ENCODE data around the gene KIF13A.
"Not testable (repeated sequence)": the region's sequence is repeated elsewhere in the genome, so short reads cannot be mapped to it uniquely, and the experiment has no call there.

KIF13A gene

DNA sequence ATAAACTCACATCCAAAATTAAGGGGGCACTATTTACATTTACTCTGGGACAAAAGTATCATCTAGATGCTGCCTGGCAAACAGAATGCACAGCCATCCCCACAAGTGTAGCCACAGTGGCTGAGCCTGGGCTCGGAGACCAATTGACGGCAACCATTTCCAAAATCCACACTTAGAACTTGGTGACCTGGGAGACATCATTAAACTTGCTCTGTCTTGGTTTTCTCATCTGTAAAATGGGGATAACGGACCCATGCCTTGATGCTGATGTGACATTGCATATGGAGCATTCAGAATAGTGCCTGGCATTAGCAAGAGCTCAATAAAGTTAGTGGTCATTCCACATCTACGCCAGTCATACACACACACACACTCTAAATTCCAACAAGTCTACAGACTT is 140.7 kb downstream of the KIF13A start:
- WGBS (ENCODE audit: extremely low coverage, insufficient coverage, low lambda C conversion rate) = no CpG with 5 or more reads among the region's 4 CpGs
- no peak overlapping the region for H4K8ac ChIP-seq (ENCODE audit: low read depth, low read length)
- H3K27ac ChIP-seq (ENCODE audit: low read depth, low read length) = no peak overlapping the region
- no peak overlapping the region for H3K4me2 ChIP-seq (ENCODE audit: low read length)
- no peak overlapping the region for H3K4me3 ChIP-seq (ENCODE audit: low read length)
- H3K79me2 ChIP-seq (ENCODE audit: control insufficient read depth, insufficient read depth, low read length) = no peaks in the 10 kb centered on the region
- no peak overlapping the region for H4K5ac ChIP-seq (ENCODE audit: low read length)
- no peak overlapping the region for H3K9ac ChIP-seq (ENCODE audit: low read length)
- H3K27me3 ChIP-seq (ENCODE audit: insufficient read depth, low read length, poor library complexity) = no peaks in the 10 kb centered on the region
- no peaks in the 10 kb centered on the region for H3K79me1 ChIP-seq (ENCODE audit: low read length)
- no peak overlapping the region for H3K4ac ChIP-seq (ENCODE audit: low read depth, low read length)
- peaks cover 1% of the 10 kb centered on the region for H3K36me3 ChIP-seq (ENCODE audit: control insufficient read depth, insufficient read depth, low read length)
- no peak for DNase-seq
- no peak overlapping the region for H3K56ac ChIP-seq (ENCODE audit: low read length)
- no peak overlapping the region for H2BK120ac ChIP-seq (ENCODE audit: low read depth, low read length)
- H2AK5ac ChIP-seq (ENCODE audit: low read length) = no peak overlapping the region
- no peak overlapping the region for H2BK15ac ChIP-seq (replicated peaks; ENCODE audit: low read depth)
- H3K18ac ChIP-seq (ENCODE audit: low read length) = no peak overlapping the region
- H3K4me1 ChIP-seq (ENCODE audit: control insufficient read depth, low read depth, low read length) = no peaks in the 10 kb centered on the region
- H3K23ac ChIP-seq (ENCODE audit: low read length) = no peak overlapping the region
- no peak overlapping the region for H2BK5ac ChIP-seq (ENCODE audit: low read length)

DNA sequence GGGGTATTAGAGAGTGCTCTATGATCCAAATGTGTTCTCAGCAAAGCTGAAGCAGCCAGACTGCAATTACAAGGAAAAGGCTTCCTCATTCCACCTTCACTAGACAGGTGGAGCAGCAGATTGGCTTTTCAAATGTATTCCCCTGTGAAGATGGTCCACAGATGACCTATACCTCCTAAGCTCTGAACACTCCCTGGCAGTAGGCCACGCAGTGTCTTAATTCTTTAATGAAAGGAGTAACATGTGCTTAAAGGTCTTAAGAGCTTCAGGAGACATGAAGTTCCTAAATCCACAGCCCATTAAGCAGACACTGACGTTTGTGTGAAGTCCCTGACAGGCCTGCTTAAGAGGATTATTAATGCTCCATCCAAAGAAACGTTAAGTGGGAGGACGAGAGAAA is 141.8 kb downstream of the KIF13A start:
- Histone ChIP-seq H3K27ac (ENCODE audit: low read depth, low read length) (no peak overlapping the region), H3K4ac (ENCODE audit: low read depth, low read length) (no peak overlapping the region), H3K56ac (ENCODE audit: low read length) (no peak overlapping the region)

DNA sequence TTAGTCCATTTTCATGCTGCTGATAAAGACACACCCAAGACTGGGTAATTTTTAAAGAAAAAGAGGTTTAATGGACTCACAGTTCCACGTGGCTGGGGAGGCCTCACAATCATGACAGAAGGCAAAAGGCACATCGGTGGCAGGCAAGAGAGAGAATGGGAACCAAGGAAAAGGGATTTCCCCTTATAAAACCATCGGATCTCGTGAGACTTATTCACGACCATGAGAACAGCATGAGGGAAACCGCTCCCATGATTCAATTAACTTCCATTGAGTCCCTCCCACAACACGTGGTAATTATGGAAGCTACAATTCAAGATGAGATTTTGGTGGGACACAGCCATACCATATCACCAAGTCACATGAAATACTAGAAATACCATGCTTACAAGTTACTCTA is 142.5 kb downstream of the KIF13A start:
- H3K9ac ChIP-seq (ENCODE audit: low read length); H3K18ac ChIP-seq (ENCODE audit: low read length); H3K27me3 ChIP-seq (ENCODE audit: insufficient read depth, low read length, poor library complexity); H3K79me2 ChIP-seq (ENCODE audit: control insufficient read depth, insufficient read depth, low read length); H2BK120ac ChIP-seq (ENCODE audit: low read depth, low read length); H2AK5ac ChIP-seq (ENCODE audit: low read length); H3K4me2 ChIP-seq (ENCODE audit: low read length); H3K79me1 ChIP-seq (ENCODE audit: low read length); H4K5ac ChIP-seq (ENCODE audit: low read length); H2BK5ac ChIP-seq (ENCODE audit: low read length); H3K4ac ChIP-seq (ENCODE audit: low read depth, low read length); H2BK15ac ChIP-seq (replicated peaks; ENCODE audit: low read depth); DNase-seq; H3K56ac ChIP-seq (ENCODE audit: low read length); H3K4me1 ChIP-seq (ENCODE audit: control insufficient read depth, low read depth, low read length); H4K8ac ChIP-seq (ENCODE audit: low read depth, low read length); H3K4me3 ChIP-seq (ENCODE audit: low read length); H3K36me3 ChIP-seq (ENCODE audit: control insufficient read depth, insufficient read depth, low read length); H3K27ac ChIP-seq (ENCODE audit: low read depth, low read length); H3K23ac ChIP-seq (ENCODE audit: low read length): not testable (repeated sequence)
- no CpG with 5 or more reads among the region's 7 CpGs for WGBS (ENCODE audit: extremely low coverage, insufficient coverage, low lambda C conversion rate)

More for the DNA sequence above, 141.8 kb downstream of the KIF13A start:
- Histone ChIP-seq H3K9ac (ENCODE audit: low read length) (no peak overlapping the region), H3K79me1 (ENCODE audit: low read length) (no peaks in the 10 kb centered on the region), H3K18ac (ENCODE audit: low read length) (no peak overlapping the region), H4K5ac (ENCODE audit: low read length) (no peak overlapping the region), H2BK5ac (ENCODE audit: low read length) (no peak overlapping the region), H2AK5ac (ENCODE audit: low read length) (no peak overlapping the region), H3K36me3 (ENCODE audit: control insufficient read depth, insufficient read depth, low read length) (no peaks in the 10 kb centered on the region), H3K79me2 (ENCODE audit: control insufficient read depth, insufficient read depth, low read length) (no peaks in the 10 kb centered on the region), H3K23ac (ENCODE audit: low read length) (no peak overlapping the region), H3K4me3 (ENCODE audit: low read length) (no peak overlapping the region), H3K27me3 (ENCODE audit: insufficient read depth, low read length, poor library complexity) (no peaks in the 10 kb centered on the region), H4K8ac (ENCODE audit: low read depth, low read length) (no peak overlapping the region), H2BK15ac (replicated peaks; ENCODE audit: low read depth) (no peak overlapping the region), H3K4me2 (ENCODE audit: low read length) (no peak overlapping the region), H3K4me1 (ENCODE audit: control insufficient read depth, low read depth, low read length) (no peaks in the 10 kb centered on the region), H2BK120ac (ENCODE audit: low read depth, low read length) (no peak overlapping the region)
- DNase-seq = no peak
- no CpG with 5 or more reads among the region's 4 CpGs for WGBS (ENCODE audit: extremely low coverage, insufficient coverage, low lambda C conversion rate)

DNA sequence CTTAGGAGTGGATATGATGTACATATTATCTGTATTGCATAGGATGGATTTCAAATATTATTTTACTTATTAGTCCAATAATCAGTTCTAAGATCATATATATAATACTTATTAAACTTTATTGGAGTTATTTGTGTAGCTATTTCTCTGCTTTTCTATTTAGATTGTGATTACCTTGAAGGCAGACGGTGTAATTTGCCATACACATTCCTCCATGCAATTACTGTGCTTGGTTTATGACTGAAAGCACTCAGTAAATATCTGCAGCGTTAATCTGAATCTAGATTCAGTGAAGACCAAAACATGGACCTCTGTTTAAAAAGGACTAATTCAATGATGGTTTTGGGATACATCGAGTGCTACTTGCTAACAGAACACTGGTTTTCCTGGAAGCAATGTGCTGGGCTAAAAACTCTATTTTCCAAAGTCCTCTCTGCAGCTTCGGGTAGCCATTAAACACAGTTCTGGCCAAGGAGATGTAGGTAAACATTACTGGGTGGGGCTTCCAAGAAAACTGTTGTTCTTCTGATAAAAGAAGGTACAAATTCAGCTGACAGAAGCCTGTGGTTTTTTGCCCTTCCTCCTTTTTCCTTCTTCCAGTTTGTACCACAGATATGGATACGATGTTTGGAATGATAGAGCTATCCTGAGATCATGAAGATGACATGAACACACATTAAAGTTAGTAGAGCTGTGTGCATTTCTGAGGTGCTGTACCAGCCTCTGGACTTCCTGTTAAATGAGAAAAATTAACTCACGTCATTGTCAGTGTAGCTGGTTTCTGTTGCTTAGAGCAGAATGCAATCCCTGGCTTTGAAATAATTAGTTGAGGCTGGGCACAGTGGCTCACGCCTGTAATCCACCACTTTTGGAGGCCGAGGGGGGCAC is 144.3 kb downstream of the KIF13A start:
- Histone ChIP-seq H3K4ac (ENCODE audit: low read depth, low read length) (no peak overlapping the region), H2BK15ac (replicated peaks; ENCODE audit: low read depth) (no peak overlapping the region), H4K5ac (ENCODE audit: low read length) (no peak overlapping the region), H3K56ac (ENCODE audit: low read length) (no peak overlapping the region), H3K23ac (ENCODE audit: low read length) (no peak overlapping the region), H3K4me1 (ENCODE audit: control insufficient read depth, low read depth, low read length) (no peaks in the 10 kb centered on the region), H3K79me2 (ENCODE audit: control insufficient read depth, insufficient read depth, low read length) (no peaks in the 10 kb centered on the region), H3K79me1 (ENCODE audit: low read length) (no peaks in the 10 kb centered on the region), H2BK5ac (ENCODE audit: low read length) (no peak overlapping the region), H3K27me3 (ENCODE audit: insufficient read depth, low read length, poor library complexity) (no peaks in the 10 kb centered on the region), H2AK5ac (ENCODE audit: low read length) (no peak overlapping the region), H2BK120ac (ENCODE audit: low read depth, low read length) (no peak overlapping the region), H3K36me3 (ENCODE audit: control insufficient read depth, insufficient read depth, low read length) (no peaks in the 10 kb centered on the region), H3K4me3 (ENCODE audit: low read length) (no peak overlapping the region), H3K18ac (ENCODE audit: low read length) (no peak overlapping the region), H3K27ac (ENCODE audit: low read depth, low read length) (no peak overlapping the region), H4K8ac (ENCODE audit: low read depth, low read length) (no peak overlapping the region), H3K9ac (ENCODE audit: low read length) (no peak overlapping the region), H3K4me2 (ENCODE audit: low read length) (no peak overlapping the region)
- DNase-seq = no peak
- WGBS (ENCODE audit: extremely low coverage, insufficient coverage, low lambda C conversion rate) = no CpG with 5 or more reads among the region's 8 CpGs

DNA sequence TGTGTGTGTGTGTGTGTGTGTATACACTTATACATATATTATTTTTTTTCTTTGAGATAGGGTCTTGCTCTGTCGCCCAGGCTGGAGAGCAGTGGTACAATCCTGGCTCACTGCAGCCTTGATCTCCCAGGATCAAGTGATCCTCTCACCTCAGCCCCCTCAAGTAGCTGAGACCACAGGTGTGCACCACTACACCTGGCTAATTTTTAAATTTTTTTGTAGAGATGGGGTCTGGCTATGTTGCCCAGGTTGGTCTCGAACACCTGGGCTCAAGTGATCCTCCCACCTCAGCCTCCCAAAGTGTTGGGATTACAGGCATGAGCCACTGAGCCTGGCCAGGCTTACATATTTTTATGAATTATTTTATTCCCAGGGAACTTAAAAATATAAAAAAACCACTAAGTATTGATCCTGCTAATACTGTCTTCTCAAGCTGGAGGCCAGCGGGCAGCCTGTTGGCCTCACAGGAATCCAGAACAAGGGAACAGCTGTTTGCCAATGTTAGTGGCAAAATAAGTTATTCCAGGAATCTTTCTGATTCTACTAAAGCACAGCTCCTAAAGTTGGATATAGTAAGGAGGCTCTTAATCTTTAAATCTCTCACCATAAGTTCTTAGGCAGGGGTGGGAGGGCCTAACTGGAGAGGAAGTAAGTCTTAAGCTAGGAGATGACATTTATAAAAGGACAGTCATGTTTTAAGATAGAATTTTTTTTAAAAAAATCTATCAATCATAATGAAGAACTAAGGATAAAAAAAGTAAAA is 145.2 kb downstream of the KIF13A start:
- Histone ChIP-seq H2BK5ac (ENCODE audit: low read length) (no peak overlapping the region), H3K4me3 (ENCODE audit: low read length) (no peak overlapping the region), H3K56ac (ENCODE audit: low read length) (no peak overlapping the region), H3K79me1 (ENCODE audit: low read length) (no peaks in the 10 kb centered on the region), H4K8ac (ENCODE audit: low read depth, low read length) (no peak overlapping the region), H3K4me2 (ENCODE audit: low read length) (no peak overlapping the region), H3K4ac (ENCODE audit: low read depth, low read length) (no peak overlapping the region), H3K27me3 (ENCODE audit: insufficient read depth, low read length, poor library complexity) (no peaks in the 10 kb centered on the region), H3K36me3 (ENCODE audit: control insufficient read depth, insufficient read depth, low read length) (no peaks in the 10 kb centered on the region), H3K79me2 (ENCODE audit: control insufficient read depth, insufficient read depth, low read length) (no peaks in the 10 kb centered on the region), H4K5ac (ENCODE audit: low read length) (no peak overlapping the region), H2BK15ac (replicated peaks; ENCODE audit: low read depth) (no peak overlapping the region), H2AK5ac (ENCODE audit: low read length) (no peak overlapping the region), H3K18ac (ENCODE audit: low read length) (no peak overlapping the region), H3K23ac (ENCODE audit: low read length) (no peak overlapping the region), H2BK120ac (ENCODE audit: low read depth, low read length) (no peak overlapping the region), H3K4me1 (ENCODE audit: control insufficient read depth, low read depth, low read length) (no peaks in the 10 kb centered on the region), H3K9ac (ENCODE audit: low read length) (no peak overlapping the region), H3K27ac (ENCODE audit: low read depth, low read length) (no peak overlapping the region)
- no CpG with 5 or more reads among the region's 3 CpGs for WGBS (ENCODE audit: extremely low coverage, insufficient coverage, low lambda C conversion rate)
- no peak for DNase-seq
